WTC11 (cell line): Measurements from ENCODE around the gene CCDC124. TPM values are rescaled to one million over a fixed set of nuclear protein-coding genes. Genes with fewer than 3 reads are reported as not detected.

Experiments used
- ATAC-seq: fragments of 200-7000 bp; cut with Tn5 transposase; 2 replicates; pipeline ENCODE4 v1.10.0; 2021; ENCODE audit warnings: mild to moderate bottlenecking, moderate library complexity
- CTCF ChIA-PET: fragments of 300-600 bp; sonication (Branson Sonifier 250); formaldehyde crosslinking; loops from one replicate; lab custom pipeline; 2021; ENCODE audit warnings: antibody characterized with exemption; lab: Charles Lee
- POLR2A ChIA-PET: fragments of 350-600 bp; sonication (Branson Sonifier 250); formaldehyde crosslinking; loops from one replicate; lab custom pipeline; 2021; ENCODE audit warnings: antibody characterized with exemption; lab: Charles Lee
- DNase-seq: peaks from one replicate; pipeline ENCODE4 v3.0.0; 2021; ENCODE audit warnings: low spot score
- H3K27ac Mint-ChIP-seq: 2 replicates; pipeline ENCODE4 v1.8.0; 2021; ENCODE audit warnings: mixed read lengths
- H3K27me3 Mint-ChIP-seq: 2 replicates; pipeline ENCODE4 v1.8.0; 2021; ENCODE audit warnings: low read depth, mild to moderate bottlenecking, moderate library complexity, mixed read lengths
- H3K36me3 Mint-ChIP-seq: 2 replicates; pipeline ENCODE4 v1.8.0; 2021; ENCODE audit warnings: mixed read lengths
- H3K4me1 Mint-ChIP-seq: 2 replicates; pipeline ENCODE4 v1.8.0; 2022; ENCODE audit warnings: mixed read lengths
- H3K4me3 Mint-ChIP-seq: 2 replicates; pipeline ENCODE4 v1.8.0; 2021; ENCODE audit warnings: mild to moderate bottlenecking, moderate library complexity, mixed read lengths
- H3K9me3 Mint-ChIP-seq: 2 replicates; pipeline ENCODE4 v1.8.0; 2021; ENCODE audit warnings: mixed read lengths
- CREB1 ChIP-seq: sonication (generic); formaldehyde crosslinking; IDR thresholded peaks from 2 replicates; pipeline ENCODE4 v1.8.0; 2023; ENCODE audit warnings: mild to moderate bottlenecking, missing genetic modification reagents
- EMX1 ChIP-seq: fragments of 250-450 bp; sonication (Bioruptor Pico); IDR thresholded peaks from 2 replicates; pipeline ENCODE4 v1.8.0; 2021; ENCODE audit warnings: mild to moderate bottlenecking
- MXD4 ChIP-seq: fragments of 250-450 bp; sonication (Bioruptor Pico); IDR thresholded peaks from 2 replicates; pipeline ENCODE4 v1.8.0; 2021; ENCODE audit warnings: mild to moderate bottlenecking, moderate library complexity, borderline replicate concordance
- NR2C2 ChIP-seq: sonication (generic); formaldehyde crosslinking; IDR thresholded peaks from 2 replicates; pipeline ENCODE4 v1.8.0; 2022; ENCODE audit warnings: mild to moderate bottlenecking, missing genetic modification reagents
- OVOL2 ChIP-seq: fragments of 250-450 bp; sonication (Bioruptor Pico); IDR thresholded peaks from 2 replicates; pipeline ENCODE4 v1.9.0; 2021; ENCODE audit warnings: mild to moderate bottlenecking, borderline replicate concordance
- SP1 ChIP-seq: sonication (generic); formaldehyde crosslinking; conservative IDR thresholded peaks from 2 replicates; pipeline ENCODE4 v1.8.1; 2022; ENCODE audit warnings: missing genetic modification reagents
- TCF7 ChIP-seq: sonication (generic); formaldehyde crosslinking; IDR thresholded peaks from 2 replicates; pipeline ENCODE4 v1.8.0; 2022; ENCODE audit warnings: mild to moderate bottlenecking, low read depth, missing genetic modification reagents, moderate library complexity
- ZNF232 ChIP-seq: sonication (generic); formaldehyde crosslinking; IDR thresholded peaks from 2 replicates; pipeline ENCODE4 v1.8.0; 2022; ENCODE audit warnings: mild to moderate bottlenecking, missing genetic modification reagents
- ZNF423 ChIP-seq: fragments of 250-450 bp; sonication (Bioruptor Pico); IDR thresholded peaks from 2 replicates; pipeline ENCODE4 v2.1.2; 2022; ENCODE audit warnings: mild to moderate bottlenecking, moderate library complexity
- ZNF671 ChIP-seq: fragments of 250-450 bp; sonication (Bioruptor Pico); IDR thresholded peaks from 2 replicates; pipeline ENCODE4 v1.8.0; 2021; ENCODE audit warnings: mild to moderate bottlenecking
- total RNA-seq: library from RNA; stranded (reverse); gene quantifications from 3 replicates; pipeline ENCODE4 v1.2.3, GENCODE V29; 2021
- TF ChIP-seq, protein P1 (sequence below): sonication (generic); formaldehyde crosslinking; IDR thresholded peaks from 2 replicates; pipeline ENCODE4 v1.8.0; 2023; ENCODE audit warnings: missing genetic modification reagents, mild to moderate bottlenecking, borderline replicate concordance
- TF ChIP-seq, protein P2 (sequence below): fragments of 250-450 bp; sonication (Bioruptor Pico); IDR thresholded peaks from 2 replicates; pipeline ENCODE4 v1.9.0; 2021; ENCODE audit warnings: mild to moderate bottlenecking
- TF ChIP-seq, protein P3 (sequence below): sonication (generic); formaldehyde crosslinking; IDR thresholded peaks from 2 replicates; pipeline ENCODE4 v1.8.1; 2023; ENCODE audit warnings: mild to moderate bottlenecking, missing genetic modification reagents
- TF ChIP-seq, protein P4 (sequence below): sonication (generic); formaldehyde crosslinking; IDR thresholded peaks from 2 replicates; pipeline ENCODE4 v1.8.0; 2022; ENCODE audit warnings: mild to moderate bottlenecking, missing genetic modification reagents
- TF ChIP-seq, protein P5 (sequence below): fragments of 250-450 bp; sonication (Bioruptor Pico); conservative IDR thresholded peaks from 2 replicates; pipeline ENCODE4 v1.9.0; 2021; ENCODE audit warnings: mild to moderate bottlenecking
- TF ChIP-seq, protein P6 (sequence below): fragments of 250-450 bp; sonication (Bioruptor Pico); IDR thresholded peaks from 2 replicates; pipeline ENCODE4 v1.8.0; 2021; ENCODE audit warnings: mild to moderate bottlenecking

CCDC124 gene
- total RNA-seq, 1 experiment from 2014 or later: 156 TPM

DNA sequence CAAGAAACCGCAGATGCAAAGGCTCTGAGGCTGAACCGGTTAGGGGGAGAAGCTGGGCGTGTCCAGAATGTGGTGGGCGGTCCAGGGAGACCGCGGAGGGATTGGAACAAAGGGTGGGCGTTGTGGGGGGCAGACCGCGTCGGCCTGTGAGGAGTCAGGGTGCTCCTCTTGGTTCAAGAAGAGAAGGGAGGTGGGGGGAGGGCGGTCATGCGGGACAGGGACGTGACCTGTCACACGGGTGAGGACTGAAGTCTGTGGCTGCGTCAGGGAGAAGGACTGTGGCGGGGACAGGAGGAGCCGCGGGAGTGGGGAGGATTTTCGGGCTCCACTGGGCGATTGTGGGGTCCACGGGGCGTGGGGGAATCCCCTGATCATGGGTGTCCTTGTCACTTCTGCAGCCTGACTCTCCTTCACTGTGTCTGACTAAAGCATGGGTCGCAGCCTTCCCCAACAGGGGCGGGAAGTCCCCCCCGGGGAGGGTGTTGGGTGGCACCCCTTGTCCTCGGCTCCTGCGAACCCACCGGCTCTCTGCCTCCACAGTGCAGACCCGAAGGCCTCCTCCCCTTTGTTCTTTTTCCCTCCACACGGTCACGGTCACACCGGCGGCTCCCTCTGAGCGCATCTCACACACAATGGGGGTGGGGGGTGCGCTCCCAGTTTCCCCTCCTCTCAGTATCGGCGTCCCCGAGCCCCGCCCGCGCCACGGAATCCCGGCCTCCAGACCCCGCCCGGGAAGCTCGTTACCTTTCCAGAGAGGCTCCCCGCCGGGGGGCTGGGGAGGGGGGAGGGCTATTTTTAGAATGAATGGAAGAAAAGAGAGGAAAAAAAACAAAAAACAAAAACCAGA lies 17.7 kb downstream of the CCDC124 start:
- ChIA-PET CTCF (interaction anchor here (1.0 to 5.1 kb wide), 7 partner anchors 8 to 211 kb away, joined by 3 to 62 read pairs (median 6); partner anchors contain the start of genes CCDC124 and RPL18A), POLR2A (interaction anchor here (0.7 to 1.3 kb wide), 5 partner anchors 18 to 331 kb away, joined by 3 to 9 read pairs (median 5); partner anchors contain the start of genes CCDC124 and JUND)
- Mint-ChIP-seq H3K4me1 (peaks cover 40% of the 10 kb centered on the region), H3K9me3 (no peaks in the 10 kb centered on the region), H3K4me3 (peak overlapping the region; percentile 77), H3K27ac (peak overlapping the region; percentile 54), H3K36me3 (no peaks in the 10 kb centered on the region), H3K27me3 (peaks cover 56% of the 10 kb centered on the region)
- ATAC-seq: peak; percentile 11
- TF ChIP-seq SP1 (CRISPR knock-in tag): peak; percentile 59; the same call in 1 of the 2 replicates
- no peak for TF ChIP-seq ZNF232 (CRISPR knock-in tag)
- no peak for TF ChIP-seq NR2C2
- TF ChIP-seq, protein P1, sequence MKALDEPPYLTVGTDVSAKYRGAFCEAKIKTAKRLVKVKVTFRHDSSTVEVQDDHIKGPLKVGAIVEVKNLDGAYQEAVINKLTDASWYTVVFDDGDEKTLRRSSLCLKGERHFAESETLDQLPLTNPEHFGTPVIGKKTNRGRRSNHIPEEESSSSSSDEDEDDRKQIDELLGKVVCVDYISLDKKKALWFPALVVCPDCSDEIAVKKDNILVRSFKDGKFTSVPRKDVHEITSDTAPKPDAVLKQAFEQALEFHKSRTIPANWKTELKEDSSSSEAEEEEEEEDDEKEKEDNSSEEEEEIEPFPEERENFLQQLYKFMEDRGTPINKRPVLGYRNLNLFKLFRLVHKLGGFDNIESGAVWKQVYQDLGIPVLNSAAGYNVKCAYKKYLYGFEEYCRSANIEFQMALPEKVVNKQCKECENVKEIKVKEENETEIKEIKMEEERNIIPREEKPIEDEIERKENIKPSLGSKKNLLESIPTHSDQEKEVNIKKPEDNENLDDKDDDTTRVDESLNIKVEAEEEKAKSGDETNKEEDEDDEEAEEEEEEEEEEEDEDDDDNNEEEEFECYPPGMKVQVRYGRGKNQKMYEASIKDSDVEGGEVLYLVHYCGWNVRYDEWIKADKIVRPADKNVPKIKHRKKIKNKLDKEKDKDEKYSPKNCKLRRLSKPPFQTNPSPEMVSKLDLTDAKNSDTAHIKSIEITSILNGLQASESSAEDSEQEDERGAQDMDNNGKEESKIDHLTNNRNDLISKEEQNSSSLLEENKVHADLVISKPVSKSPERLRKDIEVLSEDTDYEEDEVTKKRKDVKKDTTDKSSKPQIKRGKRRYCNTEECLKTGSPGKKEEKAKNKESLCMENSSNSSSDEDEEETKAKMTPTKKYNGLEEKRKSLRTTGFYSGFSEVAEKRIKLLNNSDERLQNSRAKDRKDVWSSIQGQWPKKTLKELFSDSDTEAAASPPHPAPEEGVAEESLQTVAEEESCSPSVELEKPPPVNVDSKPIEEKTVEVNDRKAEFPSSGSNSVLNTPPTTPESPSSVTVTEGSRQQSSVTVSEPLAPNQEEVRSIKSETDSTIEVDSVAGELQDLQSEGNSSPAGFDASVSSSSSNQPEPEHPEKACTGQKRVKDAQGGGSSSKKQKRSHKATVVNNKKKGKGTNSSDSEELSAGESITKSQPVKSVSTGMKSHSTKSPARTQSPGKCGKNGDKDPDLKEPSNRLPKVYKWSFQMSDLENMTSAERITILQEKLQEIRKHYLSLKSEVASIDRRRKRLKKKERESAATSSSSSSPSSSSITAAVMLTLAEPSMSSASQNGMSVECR: no peak
- TF ChIP-seq, protein P2, sequence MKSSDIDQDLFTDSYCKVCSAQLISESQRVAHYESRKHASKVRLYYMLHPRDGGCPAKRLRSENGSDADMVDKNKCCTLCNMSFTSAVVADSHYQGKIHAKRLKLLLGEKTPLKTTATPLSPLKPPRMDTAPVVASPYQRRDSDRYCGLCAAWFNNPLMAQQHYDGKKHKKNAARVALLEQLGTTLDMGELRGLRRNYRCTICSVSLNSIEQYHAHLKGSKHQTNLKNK (CRISPR knock-in tag): no peak
- peak; percentile 62 for TF ChIP-seq ZNF423
- DNase-seq: peak; percentile 73

DNA sequence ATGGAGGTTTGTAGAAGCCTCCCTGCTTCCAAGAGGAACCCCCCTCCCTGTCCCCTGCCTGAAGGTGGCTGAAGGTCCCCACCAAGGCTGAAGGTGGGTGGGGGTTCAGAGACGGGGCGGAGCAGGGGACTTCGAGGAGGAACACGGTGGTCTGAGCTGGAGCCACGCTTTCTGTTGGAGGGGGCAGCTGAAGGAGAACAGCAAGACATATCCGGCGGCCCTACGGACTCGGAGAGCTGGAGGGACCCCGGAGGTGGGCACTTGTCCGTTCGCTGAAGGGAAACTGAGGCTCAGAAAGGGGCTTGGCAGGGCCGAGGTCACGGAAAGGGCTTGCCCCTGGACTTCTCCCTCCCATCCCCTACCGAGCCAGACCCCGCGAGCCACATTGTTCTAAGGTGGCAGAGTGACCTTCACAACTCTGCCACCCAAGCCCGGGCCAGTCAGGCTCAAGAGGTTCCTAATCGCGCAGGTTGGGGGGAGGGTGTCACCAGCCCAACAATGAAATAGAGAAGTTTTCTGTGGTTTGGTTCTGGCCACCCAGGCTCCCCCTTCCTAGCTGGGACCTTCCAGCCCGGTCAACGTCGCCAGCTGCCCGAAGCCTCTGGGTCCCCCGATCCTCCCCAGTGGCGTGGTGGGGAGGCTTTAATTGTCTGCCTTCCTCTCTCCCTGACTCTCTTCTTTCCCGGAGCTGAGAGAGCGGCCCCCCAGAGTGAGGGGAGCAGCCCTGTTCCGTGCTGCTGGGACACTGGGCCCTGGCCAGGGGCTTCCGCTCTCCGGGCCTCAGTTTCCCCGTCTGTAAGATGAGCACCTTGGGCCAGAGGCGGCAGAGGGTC lies 18.6 kb downstream of the CCDC124 start:
- no peak for ATAC-seq
- POLR2A ChIA-PET: interaction anchor here (0.7 to 1.0 kb wide), 3 partner anchors 18 to 82 kb away, joined by 5 to 6 read pairs (median 5); no protein-coding TSS in a partner anchor
- CTCF ChIA-PET: interaction anchor here (1.0 to 5.1 kb wide), 5 partner anchors 9 to 45 kb away, joined by 5 to 62 read pairs (median 19); partner anchors contain the start of gene CCDC124
- Mint-ChIP-seq H3K27me3 (peaks cover 54% of the 10 kb centered on the region), H3K36me3 (no peaks in the 10 kb centered on the region), H3K4me3 (peak overlapping the region; percentile 77), H3K9me3 (no peaks in the 10 kb centered on the region), H3K27ac (no peak overlapping the region), H3K4me1 (peaks cover 33% of the 10 kb centered on the region)
- DNase-seq: peak; percentile 39
- TF ChIP-seq OVOL2 (CRISPR knock-in tag): no peak
- TF ChIP-seq, protein P3, sequence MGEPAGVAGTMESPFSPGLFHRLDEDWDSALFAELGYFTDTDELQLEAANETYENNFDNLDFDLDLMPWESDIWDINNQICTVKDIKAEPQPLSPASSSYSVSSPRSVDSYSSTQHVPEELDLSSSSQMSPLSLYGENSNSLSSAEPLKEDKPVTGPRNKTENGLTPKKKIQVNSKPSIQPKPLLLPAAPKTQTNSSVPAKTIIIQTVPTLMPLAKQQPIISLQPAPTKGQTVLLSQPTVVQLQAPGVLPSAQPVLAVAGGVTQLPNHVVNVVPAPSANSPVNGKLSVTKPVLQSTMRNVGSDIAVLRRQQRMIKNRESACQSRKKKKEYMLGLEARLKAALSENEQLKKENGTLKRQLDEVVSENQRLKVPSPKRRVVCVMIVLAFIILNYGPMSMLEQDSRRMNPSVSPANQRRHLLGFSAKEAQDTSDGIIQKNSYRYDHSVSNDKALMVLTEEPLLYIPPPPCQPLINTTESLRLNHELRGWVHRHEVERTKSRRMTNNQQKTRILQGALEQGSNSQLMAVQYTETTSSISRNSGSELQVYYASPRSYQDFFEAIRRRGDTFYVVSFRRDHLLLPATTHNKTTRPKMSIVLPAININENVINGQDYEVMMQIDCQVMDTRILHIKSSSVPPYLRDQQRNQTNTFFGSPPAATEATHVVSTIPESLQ (CRISPR knock-in tag): no peak
- TF ChIP-seq CREB1 (CRISPR knock-in tag): no peak
- TF ChIP-seq EMX1 (CRISPR knock-in tag): no peak
- TF ChIP-seq, protein P4, sequence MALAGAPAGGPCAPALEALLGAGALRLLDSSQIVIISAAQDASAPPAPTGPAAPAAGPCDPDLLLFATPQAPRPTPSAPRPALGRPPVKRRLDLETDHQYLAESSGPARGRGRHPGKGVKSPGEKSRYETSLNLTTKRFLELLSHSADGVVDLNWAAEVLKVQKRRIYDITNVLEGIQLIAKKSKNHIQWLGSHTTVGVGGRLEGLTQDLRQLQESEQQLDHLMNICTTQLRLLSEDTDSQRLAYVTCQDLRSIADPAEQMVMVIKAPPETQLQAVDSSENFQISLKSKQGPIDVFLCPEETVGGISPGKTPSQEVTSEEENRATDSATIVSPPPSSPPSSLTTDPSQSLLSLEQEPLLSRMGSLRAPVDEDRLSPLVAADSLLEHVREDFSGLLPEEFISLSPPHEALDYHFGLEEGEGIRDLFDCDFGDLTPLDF (CRISPR knock-in tag): no peak
- TF ChIP-seq TCF7: no peak
- TF ChIP-seq, protein P5, sequence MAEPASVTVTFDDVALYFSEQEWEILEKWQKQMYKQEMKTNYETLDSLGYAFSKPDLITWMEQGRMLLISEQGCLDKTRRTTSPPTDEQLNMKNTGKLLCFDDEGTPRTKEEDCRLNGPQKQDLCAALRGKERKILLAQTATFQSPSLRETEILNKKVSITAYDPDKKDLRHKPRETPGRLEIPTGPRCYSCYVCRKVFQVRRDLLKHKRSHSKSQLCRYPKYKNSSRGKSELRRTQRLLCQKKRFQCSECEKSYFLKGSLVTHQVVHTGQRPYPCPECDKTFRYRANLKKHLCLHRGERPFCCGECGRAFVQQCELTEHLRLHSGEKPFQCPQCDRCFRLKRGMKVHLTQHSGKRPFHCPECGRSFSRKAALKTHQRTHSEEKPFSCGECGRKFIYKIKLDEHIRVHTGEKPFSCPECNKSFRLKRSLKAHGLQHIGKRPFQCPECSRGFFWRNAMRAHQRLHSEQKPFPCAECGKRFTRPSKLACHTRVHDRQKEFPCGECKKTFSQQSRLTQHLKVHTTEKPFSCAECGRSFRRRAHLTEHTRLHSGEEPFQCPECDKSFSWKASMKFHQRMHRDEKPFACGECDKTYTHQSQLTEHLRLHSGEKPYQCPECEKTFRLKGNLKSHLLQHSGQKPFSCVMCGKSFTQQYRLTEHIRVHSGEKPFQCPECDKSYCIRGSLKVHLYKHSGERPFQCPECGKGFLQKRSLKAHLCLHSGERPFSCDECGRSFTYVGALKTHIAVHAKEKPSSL (CRISPR knock-in tag): no peak
- TF ChIP-seq MXD4 (CRISPR knock-in tag): no peak
- no peak for TF ChIP-seq ZNF671
- TF ChIP-seq, protein P6, sequence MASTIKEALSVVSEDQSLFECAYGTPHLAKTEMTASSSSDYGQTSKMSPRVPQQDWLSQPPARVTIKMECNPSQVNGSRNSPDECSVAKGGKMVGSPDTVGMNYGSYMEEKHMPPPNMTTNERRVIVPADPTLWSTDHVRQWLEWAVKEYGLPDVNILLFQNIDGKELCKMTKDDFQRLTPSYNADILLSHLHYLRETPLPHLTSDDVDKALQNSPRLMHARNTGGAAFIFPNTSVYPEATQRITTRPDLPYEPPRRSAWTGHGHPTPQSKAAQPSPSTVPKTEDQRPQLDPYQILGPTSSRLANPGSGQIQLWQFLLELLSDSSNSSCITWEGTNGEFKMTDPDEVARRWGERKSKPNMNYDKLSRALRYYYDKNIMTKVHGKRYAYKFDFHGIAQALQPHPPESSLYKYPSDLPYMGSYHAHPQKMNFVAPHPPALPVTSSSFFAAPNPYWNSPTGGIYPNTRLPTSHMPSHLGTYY (CRISPR knock-in tag): no peak
